HepG2 (cell line): Measurements from ENCODE around the gene CYTH1. TPM values are rescaled to one million over a fixed set of nuclear protein-coding genes. Genes with fewer than 3 reads are reported as not detected.

Experiments
- ATAC-seq: fragments of 200-7000 bp; cut with Tn5 transposase; 3 replicates; pipeline ENCODE4 v1.9.1; 2020; ENCODE audit warnings: mild to moderate bottlenecking, moderate library complexity
- BruUV-seq: library from RNA; stranded (reverse); fragments of 400-500 nt; replicated peaks from 2 replicates; lab custom pipeline; 2021; lab: Mats Ljungman, UMichigan
- CTCF ChIA-PET: fragments of 300-600 bp; formaldehyde crosslinking; extraction: SDS; loops from one replicate; lab custom pipeline; 2021; ENCODE audit warnings: low total read pairs, inconsistent platforms, low intra/inter-chr PET ratio; lab: Yijun Ruan, JAX
- POLR2A ChIA-PET: fragments of 350-600 bp; sonication (Branson Sonifier 250); formaldehyde crosslinking; loops from one replicate; lab custom pipeline; 2020; ENCODE audit warnings: antibody characterized with exemption, inconsistent platforms; lab: Yijun Ruan, JAX
- DNase-seq: peaks from one replicate; pipeline ENCODE4 v3.0.0-alpha.2; 2015; ENCODE audit warnings: low spot score
- FAIRE-seq: peaks from 3 replicates; lab custom pipeline; 2011; peaks lifted over from hg19 to GRCh38; lab: Jason Lieb, UNC
- H2AFZ ChIP-seq: one replicate; pipeline ENCODE4 v1.6.1; 2011; ENCODE audit warnings: low read length, inconsistent platforms
- H3K27ac ChIP-seq: fragments of 300-600 bp; 3 replicates; pipeline ENCODE4 v1.8.0; 2011; ENCODE audit warnings: mixed run types, mild to moderate bottlenecking, mixed read lengths, low read length, inconsistent platforms; ENCODE audit not compliant: insufficient read depth; ENCODE audit errors: extremely low read length
- H3K27me3 ChIP-seq, 2 experiments: fragments of 200-600 bp in 1 of 2; 2 replicates in 1 of 2; 3 replicates in 1 of 2; pipeline versions ENCODE4 v1.6.0 to v1.8.0; 2011; ENCODE audit warnings: low read length in 2 of 2, mild to moderate bottlenecking in 2 of 2, moderate library complexity in 2 of 2, inconsistent platforms in 1 of 2; ENCODE audit not compliant: insufficient read depth in 2 of 2, control insufficient read depth in 1 of 2
- H3K36me3 ChIP-seq, 2 experiments: fragments of 200-600 bp in 1 of 2; replicated peaks in 1 of 2; 2 replicates in 1 of 2; 3 replicates in 1 of 2; pipeline versions ENCODE4 v1.5.1 to v1.8.0; 2011; ENCODE audit warnings: low read length in 2 of 2, inconsistent platforms in 1 of 2; ENCODE audit not compliant: insufficient read depth in 2 of 2, control insufficient read depth in 1 of 2
- H3K4me1 ChIP-seq: 2 replicates; pipeline ENCODE4 v1.5.1; 2012; ENCODE audit warnings: low read length, inconsistent platforms; ENCODE audit not compliant: insufficient read depth
- H3K4me2 ChIP-seq: 2 replicates; pipeline ENCODE4 v1.6.0; 2011; ENCODE audit warnings: low read depth, low read length, inconsistent platforms
- H3K4me3 ChIP-seq, 3 experiments: fragments of 200-600 bp in 1 of 3; sonication (generic), shearing (Covaris generic) in 1 of 3; replicated peaks in 1 of 3; 2 replicates each; pipeline ENCODE4 v1.5.1; 2011 to 2016; ENCODE audit warnings: low read length in 3 of 3, inconsistent platforms in 2 of 3, low read depth in 2 of 3, mild to moderate bottlenecking in 2 of 3, control low read depth in 1 of 3, mixed read lengths in 1 of 3; ENCODE audit not compliant: insufficient read depth in 1 of 3
- H3K79me2 ChIP-seq: one replicate; pipeline ENCODE4 v1.6.1; 2011; ENCODE audit warnings: low read length, inconsistent platforms; ENCODE audit not compliant: insufficient read depth
- H3K9ac ChIP-seq: 2 replicates; pipeline ENCODE4 v1.6.0; 2011; ENCODE audit warnings: mild to moderate bottlenecking, low read depth, low read length, inconsistent platforms; ENCODE audit not compliant: insufficient read depth
- H3K9me3 ChIP-seq: 2 replicates; pipeline ENCODE4 v1.5.1; 2012; ENCODE audit warnings: mild to moderate bottlenecking, low read length
- H4K20me1 ChIP-seq: 2 replicates; pipeline ENCODE4 v1.6.0; 2011; ENCODE audit warnings: inconsistent platforms, mild to moderate bottlenecking, low read length, moderate library complexity; ENCODE audit not compliant: insufficient read depth
- ARID5B ChIP-seq: IDR thresholded peaks from 2 replicates; pipeline ENCODE4 v1.4.0; 2020; ENCODE audit warnings: mild to moderate bottlenecking, missing genetic modification reagents
- CREBL2 ChIP-seq: sonication (generic); formaldehyde crosslinking; IDR thresholded peaks from 2 replicates; pipeline ENCODE4 v1.8.1; 2023; ENCODE audit warnings: missing genetic modification reagents, mild to moderate bottlenecking, borderline replicate concordance
- EP300 ChIP-seq, 3 experiments: sonication (generic) in 1 of 3; formaldehyde crosslinking in 1 of 3; IDR thresholded peaks; 2 replicates each; pipeline versions ENCODE4 v1.5.1 to v1.6.1; 2011 to 2020; ENCODE audit warnings: low read depth in 2 of 3, low read length in 2 of 3, borderline replicate concordance in 1 of 3, improper control_type of control experiment in 1 of 3, mild to moderate bottlenecking in 1 of 3, missing genetic modification reagents in 1 of 3, moderate library complexity in 1 of 3
- HNRNPUL1 ChIP-seq: fragments of 200-400 bp; formaldehyde crosslinking; IDR thresholded peaks from 2 replicates; pipeline ENCODE4 v1.6.1; 2017; ENCODE audit warnings: low read depth, mild to moderate bottlenecking, low read length, moderate library complexity
- KLF16 ChIP-seq, 2 experiments: sonication (generic) in 1 of 2; formaldehyde crosslinking in 1 of 2; IDR thresholded peaks; 2 replicates each; pipeline versions ENCODE4 v1.6.1 to v1.8.0; 2016 to 2023; ENCODE audit warnings: missing genetic modification reagents in 2 of 2, missing compliant biosample characterization in 1 of 2
- KMT2B ChIP-seq: IDR thresholded peaks from 2 replicates; pipeline ENCODE4 v1.6.1; 2016; ENCODE audit warnings: missing genetic modification reagents, missing compliant biosample characterization
- MTERF4 ChIP-seq: sonication (generic); formaldehyde crosslinking; IDR thresholded peaks from 2 replicates; pipeline ENCODE4 v1.8.0; 2023; ENCODE audit warnings: mild to moderate bottlenecking, missing genetic modification reagents
- RNF2 ChIP-seq: fragments of 450-650 bp; conservative IDR thresholded peaks from 2 replicates; pipeline ENCODE4 v1.6.1; 2016; ENCODE audit warnings: low read depth
- TSC22D2 ChIP-seq: sonication (generic); formaldehyde crosslinking; IDR thresholded peaks from 2 replicates; pipeline ENCODE4 v1.5.1; 2020; ENCODE audit warnings: missing genetic modification reagents, mild to moderate bottlenecking, borderline replicate concordance
- WIZ ChIP-seq: sonication (generic); formaldehyde crosslinking; IDR thresholded peaks from 2 replicates; pipeline ENCODE4 v1.5.1; 2020; ENCODE audit warnings: mild to moderate bottlenecking, missing genetic modification reagents
- ZBTB3 ChIP-seq: sonication (generic); formaldehyde crosslinking; IDR thresholded peaks from 2 replicates; pipeline ENCODE4 v1.4.0; 2020; ENCODE audit warnings: low read depth, mild to moderate bottlenecking, moderate library complexity, missing genetic modification reagents, borderline replicate concordance
- ZFP41 ChIP-seq: sonication (generic); formaldehyde crosslinking; IDR thresholded peaks from 2 replicates; pipeline ENCODE4 v1.4.0; 2020; ENCODE audit warnings: mild to moderate bottlenecking, missing genetic modification reagents, borderline replicate concordance
- ZNF558 ChIP-seq: sonication (generic); formaldehyde crosslinking; IDR thresholded peaks from 2 replicates; pipeline ENCODE4 v1.9.0; 2022; ENCODE audit warnings: mild to moderate bottlenecking, missing genetic modification reagents, borderline replicate concordance
- ZNF770 ChIP-seq: sonication (generic); formaldehyde crosslinking; IDR thresholded peaks from 2 replicates; pipeline ENCODE4 v1.5.0; 2020; ENCODE audit warnings: mild to moderate bottlenecking, missing genetic modification reagents
- ZNF777 ChIP-seq: sonication (generic); formaldehyde crosslinking; IDR thresholded peaks from 2 replicates; pipeline ENCODE4 v1.4.0; 2020; ENCODE audit warnings: missing genetic modification reagents
- ZSCAN9 ChIP-seq: IDR thresholded peaks from 2 replicates; pipeline ENCODE4 v1.6.1; 2016; ENCODE audit warnings: borderline replicate concordance
- WGBS: methylation state at CpG from one replicate; pipeline ENCODE4 v1.1.6; 2017; ENCODE audit warnings: low lambda C conversion rate; 5-methylcytosine and 5-hydroxymethylcytosine counted together
- in situ Hi-C: cut with HindIII; loops from 2 replicates; pipeline ENCODE4 v1.10.0; 2017; ENCODE audit warnings: low pct_unique_long_range_greater_than_20kb; ENCODE audit not compliant: extremely low pct_ligation_motif_present
- intact Hi-C: fragments of 100-400 bp; cut with micrococcal nuclease; formaldehyde crosslinking; loops from one replicate; pipeline ENCODE4 v1.10.0; 2022; ENCODE audit not compliant: unreplicated experiment
- polyA plus RNA-seq, 8 experiments: library from polyadenylated mRNA; depleted of rRNA in 3 of 8; stranded (reverse) in 7 of 8; unstranded in 1 of 8; fragments of >200 nt; fragmentation: Illumina TruSeq in 4 of 8; extraction: Trizol in 4 of 8; gene quantifications; 2 replicates each; pipeline versions ENCODE4 v1.2.1 to v1.2.3, GENCODE V29; 2011 to 2016; ENCODE audit warnings: low read depth in 4 of 8, missing spikeins in 1 of 8, mixed read lengths in 1 of 8; ENCODE audit not compliant: insufficient read depth in 1 of 8
- total RNA-seq, 5 experiments: library from RNA; depleted of rRNA; stranded (reverse); fragments of >200 nt; fragmentation: Illumina TruSeq; extraction: Trizol; gene quantifications; 2 replicates each; pipeline ENCODE4 v1.2.3, GENCODE V29; 2016; ENCODE audit warnings: low read depth in 1 of 5

Gene CYTH1
- total and polyA plus RNA-seq, 2 of the 13 experiments (the other 11 are each of a cell fraction or from before 2014, with no cell fraction given): 20.1 to 48.9 TPM

GRCh38 chr17:78793968-78794367 is 11.9 kb upstream of the CYTH1 start:
- Histone ChIP-seq H3K4me1 (peaks cover 20% of the 10 kb centered on the region), H3K27ac (no peak overlapping the region), H3K4me2 (no peak overlapping the region), H3K9me3 (no peaks in the 10 kb centered on the region), H3K27me3 (no peaks in the 10 kb centered on the region), H3K9ac (no peak overlapping the region), H3K79me2 (no peaks in the 10 kb centered on the region), H2AFZ (no peak overlapping the region), H4K20me1 (no peaks in the 10 kb centered on the region), H3K4me3 (no peak overlapping the region), H3K36me3 (peaks cover 32 to 45% of the 10 kb centered on the region in 2 experiments)
- 96% methylated on average over 6 of the region's 6 CpGs for WGBS
- ChIA-PET CTCF (no interaction called here), POLR2A (no interaction called here)
- intact Hi-C loops: loop anchor here (5.0 to 10.0 kb wide), 2 partner anchors 33 to 299 kb away; no protein-coding TSS in a partner anchor
- in situ Hi-C loops: no loop called here
- FAIRE-seq (no peak), ATAC-seq (no peak), DNase-seq (no peak)
- TF ChIP-seq ZNF770 (CRISPR knock-in tag) (no peak), KLF16 (CRISPR knock-in tag; IDR thresholded peaks at IDR 0.05) (no peak), MTERF4 (CRISPR knock-in tag) (no peak), ZNF558 (CRISPR knock-in tag) (no peak), ZSCAN9 (CRISPR knock-in tag) (no peak), KMT2B (no peak), ARID5B (CRISPR knock-in tag) (no peak), HNRNPUL1 (no peak), ZNF777 (CRISPR knock-in tag) (no peak), ZFP41 (CRISPR knock-in tag) (no peak), TSC22D2 (no peak), RNF2 (no peak), WIZ (CRISPR knock-in tag) (no peak), EP300 (IDR thresholded peaks at IDR 0.05; ENCODE audit: low read depth in 2 of 2, low read length in 2 of 2) (no peak), EP300 (CRISPR knock-in tag; IDR thresholded peaks at IDR 0.05; ENCODE audit: borderline replicate concordance) (no peak), CREBL2 (CRISPR knock-in tag) (no peak), ZBTB3 (CRISPR knock-in tag) (no peak)
- BruUV-seq: no TSS peak
